Measurements from ENCODE around the gene NTHL1. TPM values are rescaled to one million over a fixed set of nuclear protein-coding genes. Genes with fewer than 3 reads are reported as not detected.
"Not testable (repeated sequence)": the region's sequence is repeated elsewhere in the genome, so short reads cannot be mapped to it uniquely, and the experiment has no call there.

The NTHL1 gene
- total RNA-seq, 1 experiment from 2014 or later, result 93.3 TPM

GRCh38 chr16:2034696-2035430 is 12.8 kb downstream of the NTHL1 start:
- DNase-seq (ENCODE audit: low spot score), result no peak
- Mint-ChIP-seq H3K27me3 (ENCODE audit: low read depth) (no peaks in the 10 kb centered on the region), H3K4me1 (no peaks in the 10 kb centered on the region), H3K9me3 (no peaks in the 10 kb centered on the region), H3K4me3 (no peak overlapping the region), H3K27ac (no peak overlapping the region), H3K36me3 (no peaks in the 10 kb centered on the region)
- CTCF ChIA-PET, result interaction anchor here (1.0 to 2.3 kb wide), 3 partner anchors 12 to 106 kb away, joined by 3 to 12 read pairs (median 4); no protein-coding TSS in a partner anchor
- TF ChIP-seq MAX (CRISPR knock-in tag; IDR thresholded peaks at IDR 0.05) (no peak), RORB (CRISPR knock-in tag; IDR thresholded peaks at IDR 0.05) (no peak), GTF2I (CRISPR knock-in tag; conservative IDR thresholded peaks at IDR 0.05) (no peak), TCF7 (CRISPR knock-in tag; IDR thresholded peaks at IDR 0.05; ENCODE audit: low read depth) (no peak), OVOL2 (CRISPR knock-in tag; IDR thresholded peaks at IDR 0.05; ENCODE audit: borderline replicate concordance) (no peak), SMAD4 (CRISPR knock-in tag; IDR thresholded peaks at IDR 0.05) (no peak), JAZF1 (CRISPR knock-in tag; IDR thresholded peaks at IDR 0.05) (no peak), PRRX2 (CRISPR knock-in tag; IDR thresholded peaks at IDR 0.05) (no peak)
- TF ChIP-seq, protein P1, sequence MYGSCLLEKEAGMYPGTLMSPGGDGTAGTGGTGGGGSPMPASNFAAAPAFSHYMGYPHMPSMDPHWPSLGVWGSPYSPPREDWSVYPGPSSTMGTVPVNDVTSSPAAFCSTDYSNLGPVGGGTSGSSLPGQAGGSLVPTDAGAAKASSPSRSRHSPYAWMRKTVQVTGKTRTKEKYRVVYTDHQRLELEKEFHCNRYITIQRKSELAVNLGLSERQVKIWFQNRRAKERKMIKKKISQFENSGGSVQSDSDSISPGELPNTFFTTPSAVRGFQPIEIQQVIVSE (CRISPR knock-in tag; IDR thresholded peaks at IDR 0.05; ENCODE audit: borderline replicate concordance), result no peak
- TF ChIP-seq, protein P2, sequence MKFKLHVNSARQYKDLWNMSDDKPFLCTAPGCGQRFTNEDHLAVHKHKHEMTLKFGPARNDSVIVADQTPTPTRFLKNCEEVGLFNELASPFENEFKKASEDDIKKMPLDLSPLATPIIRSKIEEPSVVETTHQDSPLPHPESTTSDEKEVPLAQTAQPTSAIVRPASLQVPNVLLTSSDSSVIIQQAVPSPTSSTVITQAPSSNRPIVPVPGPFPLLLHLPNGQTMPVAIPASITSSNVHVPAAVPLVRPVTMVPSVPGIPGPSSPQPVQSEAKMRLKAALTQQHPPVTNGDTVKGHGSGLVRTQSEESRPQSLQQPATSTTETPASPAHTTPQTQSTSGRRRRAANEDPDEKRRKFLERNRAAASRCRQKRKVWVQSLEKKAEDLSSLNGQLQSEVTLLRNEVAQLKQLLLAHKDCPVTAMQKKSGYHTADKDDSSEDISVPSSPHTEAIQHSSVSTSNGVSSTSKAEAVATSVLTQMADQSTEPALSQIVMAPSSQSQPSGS (CRISPR knock-in tag; IDR thresholded peaks at IDR 0.05; ENCODE audit: borderline replicate concordance, low read depth), result no peak
- POLR2A ChIA-PET, result no interaction called here
- ATAC-seq, result no peak

GRCh38 chr16:2033909-2034695 is 13.5 kb downstream of the NTHL1 start:
- H3K27me3 Mint-ChIP-seq (ENCODE audit: low read depth); POLR2A ChIA-PET; H3K27ac Mint-ChIP-seq; H3K4me3 Mint-ChIP-seq; H3K36me3 Mint-ChIP-seq; ATAC-seq; H3K9me3 Mint-ChIP-seq; DNase-seq (ENCODE audit: low spot score); H3K4me1 Mint-ChIP-seq: not testable (repeated sequence)
- CTCF ChIA-PET, result interaction anchor here (0.7 to 1.1 kb wide), 4 partner anchors 11 to 118 kb away, joined by 3 to 13 read pairs (median 4); partner anchors contain the start of gene NPW
- 0 out of 2 replicates have a peak, but pooled peaks have one; percentile 4 for TF ChIP-seq GABPB1 (CRISPR knock-in tag; IDR thresholded peaks at IDR 0.05)

GRCh38 chr16:2033057-2033908 is 14.4 kb downstream of the NTHL1 start:
- TF ChIP-seq ERG (CRISPR knock-in tag; IDR thresholded peaks at IDR 0.05) (no peak), GABPB1 (CRISPR knock-in tag; IDR thresholded peaks at IDR 0.05) (0 out of 2 replicates have a peak, but pooled peaks have one; percentile 10)
- no peak for DNase-seq (ENCODE audit: low spot score)
- CTCF ChIA-PET, result interaction anchor here (0.7 to 2.4 kb wide), 7 partner anchors 10 to 118 kb away, joined by 3 to 13 read pairs (median 6); partner anchors contain the start of genes NPW, NTHL1 and TSC2
- ATAC-seq, result peak; percentile 18; the same call in 1 of the 2 replicates
- Mint-ChIP-seq H3K27me3 (ENCODE audit: low read depth) (peaks cover under 1% of the 10 kb centered on the region; the same call in 1 of the 2 replicates), H3K36me3 (no peaks in the 10 kb centered on the region), H3K4me1 (no peaks in the 10 kb centered on the region), H3K9me3 (no peaks in the 10 kb centered on the region), H3K27ac (no peak overlapping the region), H3K4me3 (no peak overlapping the region)
- POLR2A ChIA-PET, result no interaction called here
